Umbilical cord (tissue), 2 donors: ENCODE measurements around the gene RPL12. TPM values are rescaled to one million over a fixed set of nuclear protein-coding genes. Genes with fewer than 3 reads are reported as not detected.

Experiments used
- DNase-seq: peaks from one replicate; pipeline ENCODE4 v3.0.0-alpha.2; 2015; ENCODE audit warnings: low spot score
- total RNA-seq: library from RNA; depleted of rRNA; stranded (reverse); fragments of >200 nt; gene quantifications from one replicate; pipeline ENCODE4 v1.2.3, GENCODE V29; 2014; ENCODE audit warnings: low replicate concordance; ENCODE audit not compliant: insufficient read depth

Gene RPL12
- total RNA-seq, 1 donor from 2014 or later, result 1,065 TPM

GRCh38 chr9:127405344-127406125 lies 45.7 kb downstream of the RPL12 start:
- no peak for DNase-seq

- no peak for DNase-seq
Measured at GRCh38 chr9:127404631-127405030, 46.6 kb downstream of the RPL12 start.

GRCh38 chr9:127403507-127404192 lies 47.6 kb downstream of the RPL12 start:
- no peak for DNase-seq

- no peak for DNase-seq
Measured at GRCh38 chr9:127402401-127403090, 48.7 kb downstream of the RPL12 start.

- no peak for DNase-seq
Measured at GRCh38 chr9:127399736-127400269, 51.4 kb downstream of the RPL12 start.

- DNase-seq, result no peak
Measured at GRCh38 chr9:127398715-127399400, 52.3 kb downstream of the RPL12 start.

GRCh38 chr9:127398275-127398647 lies 52.9 kb downstream of the RPL12 start:
- DNase-seq, result no peak

Other genes starting within 250 kb of the RPL12 start
- gene GARNL3, start 186.6 kb downstream of the RPL12 start, total RNA-seq, result 34.4 TPM
- gene SLC2A8, start 54.2 kb downstream of the RPL12 start, total RNA-seq, result 19.3 TPM
- 15.2 TPM for gene ZNF79, start 27.0 kb downstream of the RPL12 start, total RNA-seq
- 19.5 TPM for gene LRSAM1, start 104 bp upstream of the RPL12 start, total RNA-seq
- gene STXBP1, start 160.9 kb upstream of the RPL12 start, total RNA-seq, result 14.4 TPM